Panc1 (cell line): ENCODE data around the gene TRMT61A. TPM values are rescaled to one million over a fixed set of nuclear protein-coding genes. Genes with fewer than 3 reads are reported as not detected.
A peak's percentile ranks its signal among the peaks of the same experiment; 100 is the strongest.

Experiments used
- ATAC-seq: fragments of 200-7000 bp; cut with Tn5 transposase; 2 replicates; pipeline ENCODE4 v1.9.1; 2020; ENCODE audit warnings: mild to moderate bottlenecking, moderate library complexity
- BruUV-seq: library from RNA; stranded (reverse); fragments of 400-500 nt; replicated peaks from 2 replicates; lab custom pipeline; 2021; lab: Mats Ljungman, UMichigan
- CTCF ChIA-PET: fragments of 300-600 bp; sonication (Branson Sonifier 250); formaldehyde crosslinking; loops from one replicate; lab custom pipeline; 2022; ENCODE audit warnings: antibody characterized with exemption; lab: Charles Lee
- POLR2A ChIA-PET: fragments of 300-600 bp; sonication (Branson Sonifier 250); formaldehyde crosslinking; loops from one replicate; lab custom pipeline; 2022; ENCODE audit warnings: antibody characterized with exemption; lab: Charles Lee
- DNase-seq: peaks from one replicate; pipeline ENCODE4 v3.0.0-alpha.2; 2010; ENCODE audit warnings: low read depth, low spot score
- H3K27ac ChIP-seq: 2 replicates; pipeline ENCODE4 v1.5.1; 2011; ENCODE audit warnings: mild to moderate bottlenecking, low read length, inconsistent platforms
- H3K27me3 ChIP-seq: fragments of 200-500 bp; sonication (Bioruptor generic); 2 replicates; pipeline ENCODE4 v1.6.0; 2014; ENCODE audit warnings: low read length, inconsistent platforms; ENCODE audit not compliant: control insufficient read depth, insufficient read depth
- H3K36me3 ChIP-seq: fragments of 200-500 bp; sonication (Bioruptor generic); 2 replicates; pipeline ENCODE4 v1.5.1; 2014; ENCODE audit warnings: inconsistent platforms, mild to moderate bottlenecking, low read length, moderate library complexity; ENCODE audit not compliant: control insufficient read depth, insufficient read depth
- H3K4me1 ChIP-seq: 2 replicates; pipeline ENCODE4 v1.5.1; 2011; ENCODE audit warnings: inconsistent platforms, mild to moderate bottlenecking, low read length, moderate library complexity; ENCODE audit not compliant: control insufficient read depth, insufficient read depth
- H3K4me3 ChIP-seq, 2 experiments: 2 replicates each; pipeline ENCODE4 v1.5.1; 2011 to 2012; ENCODE audit warnings: low read depth in 2 of 2, low read length in 2 of 2, mild to moderate bottlenecking in 2 of 2, inconsistent platforms in 1 of 2, moderate library complexity in 1 of 2
- H3K9me3 ChIP-seq: fragments of 200-500 bp; sonication (Bioruptor generic); 2 replicates; pipeline ENCODE4 v1.5.1; 2014; ENCODE audit warnings: low read depth, mild to moderate bottlenecking, inconsistent platforms, low read length, moderate library complexity; ENCODE audit not compliant: control insufficient read depth, insufficient read depth
- REST ChIP-seq, 2 experiments: IDR thresholded peaks; 2 replicates each; pipeline ENCODE4 v1.6.1; 2011 to 2012; ENCODE audit warnings: low read depth in 2 of 2, control low read depth in 1 of 2, low read length in 1 of 2, mild to moderate bottlenecking in 1 of 2, moderate library complexity in 1 of 2; ENCODE audit not compliant: insufficient read depth in 1 of 2
- SIN3A ChIP-seq: IDR thresholded peaks from 2 replicates; pipeline ENCODE4 v1.6.1; 2012; ENCODE audit warnings: low read depth, mild to moderate bottlenecking, low read length, moderate library complexity, borderline replicate concordance; ENCODE audit not compliant: insufficient read depth
- TCF7L2 ChIP-seq: IDR thresholded peaks from 2 replicates; pipeline ENCODE4 v1.6.1; 2011; ENCODE audit warnings: mild to moderate bottlenecking, low read depth, low read length, inconsistent platforms
- in situ Hi-C: cut with HindIII; loops from 2 replicates; pipeline ENCODE4 v1.10.0; 2016; ENCODE audit warnings: low sequenced_read_pairs, low pct_unique_long_range_greater_than_20kb
- intact Hi-C: fragments of 100-400 bp; cut with micrococcal nuclease; formaldehyde crosslinking; loops from one replicate; pipeline ENCODE4 v1.10.0; 2022; ENCODE audit not compliant: unreplicated experiment
- total RNA-seq: library from RNA; stranded (reverse); gene quantifications from one replicate; pipeline ENCODE4 v1.2.1, GENCODE V29; 2021; ENCODE audit not compliant: unreplicated experiment
- TF ChIP-seq, protein P1 (sequence below): fragments of 450-650 bp; IDR thresholded peaks from 2 replicates; pipeline ENCODE4 v1.5.1; 2017; ENCODE audit warnings: mild to moderate bottlenecking

The TRMT61A gene
- total RNA-seq, 1 experiment from 2014 or later = 22.9 TPM

- H3K4me3 ChIP-seq = no peak overlapping the region
- DNase-seq (no peak), ATAC-seq (no peak)
- H3K9me3 ChIP-seq = no peaks in the 10 kb centered on the region
- peaks cover 4% of the 10 kb centered on the region; the same call in 1 of the 2 replicates for H3K36me3 ChIP-seq
- ChIA-PET POLR2A (no interaction called here), CTCF (no interaction called here)
- H3K27me3 ChIP-seq = no peaks in the 10 kb centered on the region
- BruUV-seq = no TSS peak
- peak overlapping the region; percentile 89; the same call in 1 of the 2 replicates for H3K27ac ChIP-seq
- no peak for TF ChIP-seq TCF7L2
- TF ChIP-seq REST (IDR thresholded peaks at IDR 0.05; ENCODE audit: insufficient read depth in 1 of 2, low read depth in 2 of 2, low read length in 1 of 2) = no peak
- TF ChIP-seq SIN3A = no peak
- in situ Hi-C loops = no loop called here
- intact Hi-C loops = no loop called here
- peaks cover 39% of the 10 kb centered on the region for H3K4me1 ChIP-seq
Observed at GRCh38 chr14:103526914-103527248, 2.1 kb upstream of the TRMT61A start.

- no TSS peak for BruUV-seq
- H3K27me3 ChIP-seq = no peaks in the 10 kb centered on the region
- peak; percentile 18; the same call in 1 of the 2 replicates for ATAC-seq
- peak overlapping the region; percentile 90 to 94 for H3K4me3 ChIP-seq
- no peak for DNase-seq
- no peaks in the 10 kb centered on the region for H3K9me3 ChIP-seq
- TF ChIP-seq SIN3A (no peak), REST (IDR thresholded peaks at IDR 0.05; ENCODE audit: insufficient read depth in 1 of 2, low read depth in 2 of 2, low read length in 1 of 2) (no peak)
- TF ChIP-seq, protein P1, sequence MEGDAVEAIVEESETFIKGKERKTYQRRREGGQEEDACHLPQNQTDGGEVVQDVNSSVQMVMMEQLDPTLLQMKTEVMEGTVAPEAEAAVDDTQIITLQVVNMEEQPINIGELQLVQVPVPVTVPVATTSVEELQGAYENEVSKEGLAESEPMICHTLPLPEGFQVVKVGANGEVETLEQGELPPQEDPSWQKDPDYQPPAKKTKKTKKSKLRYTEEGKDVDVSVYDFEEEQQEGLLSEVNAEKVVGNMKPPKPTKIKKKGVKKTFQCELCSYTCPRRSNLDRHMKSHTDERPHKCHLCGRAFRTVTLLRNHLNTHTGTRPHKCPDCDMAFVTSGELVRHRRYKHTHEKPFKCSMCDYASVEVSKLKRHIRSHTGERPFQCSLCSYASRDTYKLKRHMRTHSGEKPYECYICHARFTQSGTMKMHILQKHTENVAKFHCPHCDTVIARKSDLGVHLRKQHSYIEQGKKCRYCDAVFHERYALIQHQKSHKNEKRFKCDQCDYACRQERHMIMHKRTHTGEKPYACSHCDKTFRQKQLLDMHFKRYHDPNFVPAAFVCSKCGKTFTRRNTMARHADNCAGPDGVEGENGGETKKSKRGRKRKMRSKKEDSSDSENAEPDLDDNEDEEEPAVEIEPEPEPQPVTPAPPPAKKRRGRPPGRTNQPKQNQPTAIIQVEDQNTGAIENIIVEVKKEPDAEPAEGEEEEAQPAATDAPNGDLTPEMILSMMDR = no peak
- ChIA-PET POLR2A (no interaction called here), CTCF (interaction anchor here (1.5 kb wide), 1 partner anchor 9 kb away, joined by 7 read pairs; no protein-coding TSS in a partner anchor)
- peak overlapping the region; percentile 89 for H3K27ac ChIP-seq
- in situ Hi-C loops (no loop called here), intact Hi-C loops (no loop called here)
- H3K4me1 ChIP-seq = peaks cover 39% of the 10 kb centered on the region
- peaks cover 4% of the 10 kb centered on the region; the same call in 1 of the 2 replicates for H3K36me3 ChIP-seq
Observed at GRCh38 chr14:103527408-103528145, 1.4 kb upstream of the TRMT61A start.
